ENCODE results near the gene MAP4K3.
"Not testable (repeated sequence)": the region's sequence is repeated elsewhere in the genome, so short reads cannot be mapped to it uniquely, and the experiment has no call there.

The MAP4K3 gene

GRCh38 chr2:39269941-39270340, 167.1 kb downstream of the MAP4K3 start:
- Histone ChIP-seq H3K4me1 (peaks cover 21% of the 10 kb centered on the region), H3K36me3 (replicated peaks) (peaks cover 9% of the 10 kb centered on the region), H3K9me3 (no peaks in the 10 kb centered on the region), H3K4me3 (no peak overlapping the region), H3K27me3 (ENCODE audit: low read depth) (no peaks in the 10 kb centered on the region)
- in situ Hi-C loops (cut with MboI; ENCODE audit: low sequenced_read_pairs) = no loop called here
- no peak for DNase-seq (ENCODE audit: low spot score in 2 of 2)

- DNase-seq (ENCODE audit: low spot score in 2 of 2) = no peak
- Histone ChIP-seq H3K4me3 (no peak overlapping the region), H3K36me3 (replicated peaks) (peaks cover 7% of the 10 kb centered on the region), H3K4me1 (peaks cover 27% of the 10 kb centered on the region), H3K27me3 (ENCODE audit: low read depth) (no peaks in the 10 kb centered on the region), H3K9me3 (no peaks in the 10 kb centered on the region)
- in situ Hi-C loops (cut with MboI; ENCODE audit: low sequenced_read_pairs) = no loop called here
These were observed 170.1 kb downstream of the MAP4K3 start for GRCh38 chr2:39266916-39267434.

- DNase-seq (ENCODE audit: low spot score in 2 of 2) = no peak
- in situ Hi-C loops (cut with MboI; ENCODE audit: low sequenced_read_pairs) = no loop called here
These were observed 170.8 kb downstream of the MAP4K3 start for GRCh38 chr2:39266139-39266805.

GRCh38 chr2:39265315-39265714, 171.8 kb downstream of the MAP4K3 start:
- Histone ChIP-seq H3K4me3 (no peak overlapping the region), H3K4me1 (peaks cover 23% of the 10 kb centered on the region), H3K36me3 (replicated peaks) (peaks cover 6% of the 10 kb centered on the region), H3K27me3 (ENCODE audit: low read depth) (no peaks in the 10 kb centered on the region), H3K9me3 (no peaks in the 10 kb centered on the region)
- in situ Hi-C loops (cut with MboI; ENCODE audit: low sequenced_read_pairs) = no loop called here
- DNase-seq (ENCODE audit: low spot score in 2 of 2) = no peak

More at GRCh38 chr2:39266139-39266805, 170.8 kb downstream of the MAP4K3 start:
- Histone ChIP-seq H3K4me3 (no peak overlapping the region), H3K4me1 (peaks cover 27% of the 10 kb centered on the region), H3K36me3 (replicated peaks) (peaks cover 5% of the 10 kb centered on the region), H3K27me3 (ENCODE audit: low read depth) (no peaks in the 10 kb centered on the region), H3K9me3 (no peaks in the 10 kb centered on the region)

GRCh38 chr2:39264733-39265132, 172.4 kb downstream of the MAP4K3 start:
- Histone ChIP-seq H3K9me3 (no peaks in the 10 kb centered on the region), H3K4me3 (no peak overlapping the region), H3K36me3 (replicated peaks) (peaks cover 9% of the 10 kb centered on the region), H3K4me1 (peaks cover 17% of the 10 kb centered on the region), H3K27me3 (ENCODE audit: low read depth) (no peaks in the 10 kb centered on the region)
- in situ Hi-C loops (cut with MboI; ENCODE audit: low sequenced_read_pairs) = no loop called here
- no peak for DNase-seq (ENCODE audit: low spot score in 2 of 2)

- H3K4me1 ChIP-seq = peaks cover 8% of the 10 kb centered on the region
- H3K27me3 ChIP-seq (ENCODE audit: low read depth) = no peaks in the 10 kb centered on the region
- DNase-seq (ENCODE audit: low spot score in 2 of 2) = no peak
- no peak overlapping the region for H3K4me3 ChIP-seq
- in situ Hi-C loops (cut with MboI; ENCODE audit: low sequenced_read_pairs) = no loop called here
- H3K36me3 ChIP-seq (replicated peaks) = peaks cover 26% of the 10 kb centered on the region
- no peaks in the 10 kb centered on the region for H3K9me3 ChIP-seq
These were observed 177.0 kb downstream of the MAP4K3 start for GRCh38 chr2:39260087-39260486.

GRCh38 chr2:39256040-39256439, 181.0 kb downstream of the MAP4K3 start:
- Histone ChIP-seq H3K9me3 (no peaks in the 10 kb centered on the region), H3K36me3 (replicated peaks) (peaks cover 54% of the 10 kb centered on the region), H3K27me3 (ENCODE audit: low read depth) (no peaks in the 10 kb centered on the region), H3K4me3 (no peak overlapping the region), H3K4me1 (peaks cover 6% of the 10 kb centered on the region)
- no peak for DNase-seq (ENCODE audit: low spot score in 2 of 2)
- in situ Hi-C loops (cut with MboI; ENCODE audit: low sequenced_read_pairs) = no loop called here

- Histone ChIP-seq H3K4me1 (peaks cover 31% of the 10 kb centered on the region), H3K27me3 (ENCODE audit: low read depth) (no peaks in the 10 kb centered on the region), H3K9me3 (no peaks in the 10 kb centered on the region), H3K4me3 (no peak overlapping the region), H3K36me3 (replicated peaks) (peaks cover 41% of the 10 kb centered on the region)
- in situ Hi-C loops (cut with MboI; ENCODE audit: low sequenced_read_pairs) = no loop called here
- DNase-seq (ENCODE audit: low spot score in 2 of 2) = no peak
These were observed 184.1 kb downstream of the MAP4K3 start for GRCh38 chr2:39252888-39253518.

- Histone ChIP-seq H3K36me3 (replicated peaks) (peaks cover 14% of the 10 kb centered on the region), H3K27me3 (ENCODE audit: low read depth) (no peaks in the 10 kb centered on the region), H3K4me3 (no peak overlapping the region), H3K9me3 (no peaks in the 10 kb centered on the region), H3K4me1 (peaks cover 31% of the 10 kb centered on the region)
- in situ Hi-C loops (cut with MboI; ENCODE audit: low sequenced_read_pairs) = no loop called here
- DNase-seq (ENCODE audit: low spot score in 2 of 2) = no peak
These were observed 189.5 kb downstream of the MAP4K3 start for GRCh38 chr2:39247512-39248043.

GRCh38 chr2:39246382-39246980, 190.6 kb downstream of the MAP4K3 start:
- in situ Hi-C loops (cut with MboI; ENCODE audit: low sequenced_read_pairs) = no loop called here
- Histone ChIP-seq H3K36me3 (replicated peaks) (peaks cover 3% of the 10 kb centered on the region), H3K4me3 (no peak overlapping the region), H3K27me3 (ENCODE audit: low read depth) (no peaks in the 10 kb centered on the region), H3K9me3 (no peaks in the 10 kb centered on the region), H3K4me1 (peaks cover 36% of the 10 kb centered on the region)
- DNase-seq (ENCODE audit: low spot score in 2 of 2) = no peak

- H3K4me3 ChIP-seq; DNase-seq (ENCODE audit: low spot score in 2 of 2); H3K27me3 ChIP-seq (ENCODE audit: low read depth); H3K36me3 ChIP-seq (replicated peaks); in situ Hi-C loops (cut with MboI; ENCODE audit: low sequenced_read_pairs); H3K9me3 ChIP-seq: not testable (repeated sequence)
- H3K4me1 ChIP-seq = peaks cover 32% of the 10 kb centered on the region
These were observed 192.0 kb downstream of the MAP4K3 start for GRCh38 chr2:39244963-39245625.

GRCh38 chr2:39244241-39244862, 192.7 kb downstream of the MAP4K3 start:
- in situ Hi-C loops (cut with MboI; ENCODE audit: low sequenced_read_pairs); DNase-seq (ENCODE audit: low spot score in 2 of 2); H3K4me3 ChIP-seq; H3K27me3 ChIP-seq (ENCODE audit: low read depth); H3K36me3 ChIP-seq (replicated peaks); H3K9me3 ChIP-seq: not testable (repeated sequence)
- H3K4me1 ChIP-seq = peaks cover 24% of the 10 kb centered on the region

GRCh38 chr2:39243469-39244123, 193.5 kb downstream of the MAP4K3 start, which contains the start of gene CDKL4:
CDKL4 (minus strand) TSS chr2:39243970.
- peak in 1 of 2 experiments; percentile 37 for DNase-seq (ENCODE audit: low spot score in 2 of 2)
- in situ Hi-C loops (cut with MboI; ENCODE audit: low sequenced_read_pairs) = no loop called here
- Histone ChIP-seq H3K4me1 (peaks cover 19% of the 10 kb centered on the region), H3K9me3 (no peaks in the 10 kb centered on the region), H3K36me3 (replicated peaks) (no peaks in the 10 kb centered on the region), H3K27me3 (ENCODE audit: low read depth) (no peaks in the 10 kb centered on the region), H3K4me3 (peak within 1 kb of the TSS; percentile 13)

Data from HAP-1 (cell line).